Upper lobe of left lung (tissue), 4 donors: Measurements from ENCODE around the gene KSR2.

Source experiments
- EP300 ChIP-seq, 4 donors: sonication (generic); formaldehyde crosslinking; IDR thresholded peaks; one replicate each; pipeline ENCODE4 v1.5.1; 2017; ENCODE audit warnings: antibody characterized with exemption in 4 of 4, control low read depth in 2 of 4
- POLR2A ChIP-seq, 4 donors: fragments of 450-650 bp; IDR thresholded peaks; one replicate each; pipeline ENCODE4 v1.5.1; 2016 to 2017; ENCODE audit warnings: antibody characterized with exemption in 4 of 4, mild to moderate bottlenecking in 2 of 4
- POLR2AphosphoS5 ChIP-seq, 2 donors: sonication (generic); formaldehyde crosslinking; IDR thresholded peaks; one replicate each; pipeline ENCODE4 v1.5.1; 2017; ENCODE audit warnings: antibody characterized with exemption in 2 of 2
- TF ChIP-seq, protein P1 (sequence below), 6 experiments: fragments of 450-650 bp in 4 of 6; fragments of 200-600 bp in 2 of 6; sonication (generic) in 2 of 6; IDR thresholded peaks; one replicate each; pipeline ENCODE4 v1.5.1; 2016 to 2019; ENCODE audit warnings: antibody characterized with exemption in 6 of 6

DNA sequence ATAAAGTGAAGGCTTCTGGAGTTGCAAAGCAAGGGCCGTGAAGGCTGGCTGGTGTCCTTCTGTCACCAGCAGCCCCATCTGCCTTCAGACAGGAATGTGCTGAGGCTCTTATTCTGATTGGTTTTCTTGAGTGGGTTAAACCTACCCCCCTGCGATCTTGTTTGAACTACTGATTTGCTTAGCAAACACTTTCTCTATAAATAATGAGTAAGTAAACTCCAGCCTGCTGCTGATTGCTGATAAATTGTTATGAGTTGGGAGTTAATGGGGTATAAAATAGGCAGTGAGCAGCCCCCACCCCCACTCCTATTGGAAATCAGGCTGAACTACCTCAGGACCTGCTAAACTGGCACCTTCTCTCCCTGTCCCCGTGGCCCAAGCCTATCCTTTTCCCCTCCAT lies 461.2 kb downstream of the KSR2 start:
- TF ChIP-seq, protein P1, sequence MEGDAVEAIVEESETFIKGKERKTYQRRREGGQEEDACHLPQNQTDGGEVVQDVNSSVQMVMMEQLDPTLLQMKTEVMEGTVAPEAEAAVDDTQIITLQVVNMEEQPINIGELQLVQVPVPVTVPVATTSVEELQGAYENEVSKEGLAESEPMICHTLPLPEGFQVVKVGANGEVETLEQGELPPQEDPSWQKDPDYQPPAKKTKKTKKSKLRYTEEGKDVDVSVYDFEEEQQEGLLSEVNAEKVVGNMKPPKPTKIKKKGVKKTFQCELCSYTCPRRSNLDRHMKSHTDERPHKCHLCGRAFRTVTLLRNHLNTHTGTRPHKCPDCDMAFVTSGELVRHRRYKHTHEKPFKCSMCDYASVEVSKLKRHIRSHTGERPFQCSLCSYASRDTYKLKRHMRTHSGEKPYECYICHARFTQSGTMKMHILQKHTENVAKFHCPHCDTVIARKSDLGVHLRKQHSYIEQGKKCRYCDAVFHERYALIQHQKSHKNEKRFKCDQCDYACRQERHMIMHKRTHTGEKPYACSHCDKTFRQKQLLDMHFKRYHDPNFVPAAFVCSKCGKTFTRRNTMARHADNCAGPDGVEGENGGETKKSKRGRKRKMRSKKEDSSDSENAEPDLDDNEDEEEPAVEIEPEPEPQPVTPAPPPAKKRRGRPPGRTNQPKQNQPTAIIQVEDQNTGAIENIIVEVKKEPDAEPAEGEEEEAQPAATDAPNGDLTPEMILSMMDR (IDR thresholded peaks at IDR 0.05) = no peak
- no peak for TF ChIP-seq EP300 (IDR thresholded peaks at IDR 0.05)
- TF ChIP-seq POLR2A (IDR thresholded peaks at IDR 0.05) = no peak
- no peak for TF ChIP-seq POLR2AphosphoS5 (IDR thresholded peaks at IDR 0.05)
